HG03460 (cell line): ENCODE measurements around the gene CRTC3.

Experiments used
- ATAC-seq: cut with Tn5 transposase; IDR thresholded peaks from one replicate; pipeline ENCODE4 v1.9.1; 2021; ENCODE audit not compliant: unreplicated experiment

CRTC3 gene

GRCh38 chr15:90561344-90562244 lies 31.9 kb downstream of the CRTC3 start:
- ATAC-seq, result no peak

- ATAC-seq, result no peak
These were observed 32.9 kb downstream of the CRTC3 start for GRCh38 chr15:90562669-90563068.

GRCh38 chr15:90563463-90563862 lies 33.7 kb downstream of the CRTC3 start:
- no peak for ATAC-seq

- no peak for ATAC-seq
These were observed 34.3 kb downstream of the CRTC3 start for GRCh38 chr15:90564051-90564450.

GRCh38 chr15:90564590-90564989 lies 34.9 kb downstream of the CRTC3 start:
- no peak for ATAC-seq

GRCh38 chr15:90565866-90566265 lies 36.1 kb downstream of the CRTC3 start:
- ATAC-seq, result no peak

GRCh38 chr15:90570643-90571042 lies 40.9 kb downstream of the CRTC3 start:
- ATAC-seq, result no peak

GRCh38 chr15:90571063-90571541 lies 41.4 kb downstream of the CRTC3 start:
- ATAC-seq, result peak; percentile 51

GRCh38 chr15:90572893-90573292 lies 43.2 kb downstream of the CRTC3 start:
- no peak for ATAC-seq

GRCh38 chr15:90576711-90577389 lies 47.1 kb downstream of the CRTC3 start:
- ATAC-seq, result no peak

- ATAC-seq, result no peak
These were observed 49.5 kb downstream of the CRTC3 start for GRCh38 chr15:90579213-90579612.

GRCh38 chr15:90580099-90580498 lies 50.4 kb downstream of the CRTC3 start:
- no peak for ATAC-seq

GRCh38 chr15:90580541-90580940 lies 50.8 kb downstream of the CRTC3 start:
- ATAC-seq, result no peak

- no peak for ATAC-seq
These were observed 51.2 kb downstream of the CRTC3 start for GRCh38 chr15:90580946-90581345.

- ATAC-seq, result no peak
These were observed 52.1 kb downstream of the CRTC3 start for GRCh38 chr15:90581771-90582352.

- ATAC-seq, result no peak
These were observed 52.8 kb downstream of the CRTC3 start for GRCh38 chr15:90582553-90582952.

- no peak for ATAC-seq
These were observed 53.9 kb downstream of the CRTC3 start for GRCh38 chr15:90583471-90584252.

GRCh38 chr15:90584841-90585240 lies 55.1 kb downstream of the CRTC3 start:
- no peak for ATAC-seq

- ATAC-seq, result no peak
These were observed 56.1 kb downstream of the CRTC3 start for GRCh38 chr15:90585863-90586262.

- no peak for ATAC-seq
These were observed 57.2 kb downstream of the CRTC3 start for GRCh38 chr15:90586948-90587347.

GRCh38 chr15:90588427-90588826 lies 58.7 kb downstream of the CRTC3 start:
- no peak for ATAC-seq
